Endometrial microvascular endothelial cells (primary cell): Measurements from ENCODE around the gene HBG2. TPM values are rescaled to one million over a fixed set of nuclear protein-coding genes. Genes with fewer than 3 reads are reported as not detected.
"Not testable (repeated sequence)": the region's sequence is repeated elsewhere in the genome, so short reads cannot be mapped to it uniquely, and the experiment has no call there.

ENCODE experiments used
- in situ Hi-C: cut with HindIII; loops from 2 replicates; pipeline ENCODE4 v1.10.0; 2017; ENCODE audit warnings: low sequenced_read_pairs, low pct_unique_long_range_greater_than_20kb; ENCODE audit errors: inconsistent ontology term
- total RNA-seq: library from RNA; depleted of rRNA; stranded (reverse); fragments of >200 nt; gene quantifications from one replicate; pipeline ENCODE4 v1.2.3, GENCODE V29; 2015; ENCODE audit errors: inconsistent ontology term

The HBG2 gene
- total RNA-seq, 1 donor from 2014 or later, result not detected

- in situ Hi-C loops, result no loop called here
Observed at GRCh38 chr11:5283882-5284281, 29.3 kb upstream of the HBG2 start.

GRCh38 chr11:5283086-5283485, 28.5 kb upstream of the HBG2 start:
- in situ Hi-C loops, result no loop called here

GRCh38 chr11:5282628-5283027, 28.0 kb upstream of the HBG2 start:
- in situ Hi-C loops, result no loop called here

- in situ Hi-C loops, result no loop called here
Observed at GRCh38 chr11:5281596-5281995, 27.0 kb upstream of the HBG2 start.

- in situ Hi-C loops, result no loop called here
Observed at GRCh38 chr11:5280582-5281102, 26.1 kb upstream of the HBG2 start.

- in situ Hi-C loops, result no loop called here
Observed at GRCh38 chr11:5279471-5280090, 25.0 kb upstream of the HBG2 start.

GRCh38 chr11:5277807-5278382, 23.3 kb upstream of the HBG2 start:
- in situ Hi-C loops, result no loop called here

GRCh38 chr11:5276697-5277096, 22.1 kb upstream of the HBG2 start:
- in situ Hi-C loops, result no loop called here

GRCh38 chr11:5275369-5276110, 21.0 kb upstream of the HBG2 start:
- in situ Hi-C loops, result no loop called here

- in situ Hi-C loops, result no loop called here
Observed at GRCh38 chr11:5274395-5274794, 19.8 kb upstream of the HBG2 start.

- in situ Hi-C loops, result no loop called here
Observed at GRCh38 chr11:5272395-5273017, 17.9 kb upstream of the HBG2 start.

- in situ Hi-C loops, result no loop called here
Observed at GRCh38 chr11:5269715-5270147, 15.2 kb upstream of the HBG2 start, which contains the start of gene HBE1. TSS of gene HBE1 (minus strand) at chr11:5269945. CDS start at chr11:5269890, 55 bp downstream.

GRCh38 chr11:5267033-5267563, 12.5 kb upstream of the HBG2 start:
- in situ Hi-C loops, result no loop called here

- in situ Hi-C loops, result no loop called here
Observed at GRCh38 chr11:5266609-5267008, 12.0 kb upstream of the HBG2 start.

- in situ Hi-C loops, result no loop called here
Observed at GRCh38 chr11:5265832-5266231, 11.3 kb upstream of the HBG2 start.

GRCh38 chr11:5258543-5259262, 4.1 kb upstream of the HBG2 start:
- in situ Hi-C loops, result no loop called here

GRCh38 chr11:5257296-5257695, 2.7 kb upstream of the HBG2 start:
- in situ Hi-C loops, result no loop called here

- in situ Hi-C loops, result not testable (repeated sequence)
Observed at GRCh38 chr11:5254023-5254422, 558 bp downstream of the HBG2 start.

GRCh38 chr11:5253440-5253839, 1.1 kb downstream of the HBG2 start:
- in situ Hi-C loops, result not testable (repeated sequence)
